ENCODE measurements around the gene GTF3C4.

DNA sequence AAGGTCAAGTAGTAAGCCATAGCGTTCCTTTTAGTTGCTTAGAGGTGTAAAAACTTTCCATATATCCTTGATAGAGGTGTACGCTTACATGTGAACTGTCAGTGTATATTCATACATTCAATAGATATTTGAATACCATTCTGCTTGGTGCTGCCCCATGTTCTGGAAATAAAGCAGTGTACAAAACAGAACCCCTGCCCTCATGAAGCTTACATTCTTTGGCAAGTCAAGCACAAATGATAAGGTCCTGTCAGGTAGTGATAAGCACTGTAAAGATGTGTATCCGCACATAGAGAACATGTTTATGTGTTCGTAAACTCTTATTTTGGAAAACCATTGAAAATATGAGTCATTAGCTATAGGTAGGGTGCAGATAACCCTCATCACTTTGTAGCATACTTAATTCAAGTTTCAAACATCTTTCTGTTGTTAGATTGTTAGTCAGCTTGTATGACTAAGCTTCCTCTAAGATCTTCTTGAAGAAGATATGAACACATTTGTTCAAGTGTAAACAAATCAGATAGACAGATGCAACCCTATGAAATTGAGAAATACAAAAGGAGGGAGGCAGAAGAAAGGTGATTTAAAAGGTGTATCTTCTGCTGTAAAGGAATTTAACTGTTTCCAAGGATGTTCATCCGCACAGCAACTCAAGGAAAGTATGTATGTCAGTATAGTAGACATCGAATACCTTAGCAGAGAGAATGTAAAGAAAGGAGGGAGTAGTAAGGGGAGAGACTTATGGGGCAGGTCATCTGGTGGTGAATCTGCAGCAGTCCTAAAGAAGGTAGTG is 1.6 kb downstream of the GTF3C4 start:
- TF ChIP-seq ZNF274 (IDR thresholded peaks at IDR 0.05; ENCODE audit: low read depth, low read length), result no peak
- no peak for TF ChIP-seq YY1 (IDR thresholded peaks at IDR 0.05; ENCODE audit: insufficient read depth, insufficient read length)
